Measurements from ENCODE around the gene MMP2. TPM values are rescaled to one million over a fixed set of nuclear protein-coding genes. Genes with fewer than 3 reads are reported as not detected.
A peak's percentile ranks its signal among the peaks of the same experiment; 100 is the strongest.

Gene MMP2
- total RNA-seq: 100 to 1,000 TPM; 249 to 351 TPM

DNA sequence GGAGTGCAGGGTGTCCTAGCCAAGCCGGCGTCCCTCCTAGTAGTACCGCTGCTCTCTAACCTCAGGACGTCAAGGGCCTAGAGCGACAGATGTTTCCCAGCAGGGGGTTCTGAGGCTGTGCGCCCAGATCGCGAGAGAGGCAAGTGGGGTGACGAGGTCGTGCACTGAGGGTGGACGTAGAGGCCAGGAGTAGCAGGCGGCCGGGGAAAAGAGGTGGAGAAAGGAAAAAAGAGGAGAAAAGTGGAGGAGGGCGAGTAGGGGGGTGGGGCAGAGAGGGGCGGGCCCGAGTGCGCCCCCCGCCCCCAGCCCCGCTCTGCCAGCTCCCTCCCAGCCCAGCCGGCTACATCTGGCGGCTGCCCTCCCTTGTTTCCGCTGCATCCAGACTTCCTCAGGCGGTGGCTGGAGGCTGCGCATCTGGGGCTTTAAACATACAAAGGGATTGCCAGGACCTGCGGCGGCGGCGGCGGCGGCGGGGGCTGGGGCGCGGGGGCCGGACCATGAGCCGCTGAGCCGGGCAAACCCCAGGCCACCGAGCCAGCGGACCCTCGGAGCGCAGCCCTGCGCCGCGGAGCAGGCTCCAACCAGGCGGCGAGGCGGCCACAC is at the start of gene MMP2:
TSS of gene MMP2 (plus strand) at position 372 of the 603 bp plus-strand sequence. CDS start 282 bp downstream, outside the sequence.
- H3K9me3 ChIP-seq: no peaks in the 10 kb centered on the region
- peak within 1 kb of the TSS; percentile 74 to 84 for H3K27ac ChIP-seq
- DNase-seq (ENCODE audit: low spot score) (no peak), ATAC-seq (ENCODE audit: insufficient number of reproducible peaks, low FRiP score, low read depth) (no peak)
- peaks cover 16 to 60% of the 10 kb centered on the region in 2 donors for H3K4me1 ChIP-seq (ENCODE audit: control insufficient read depth in 1 of 2, low read depth in 2 of 2)
- peaks cover 2% of the 10 kb centered on the region for H3K36me3 ChIP-seq
- peak within 1 kb of the TSS; percentile 87 for H3K4me3 ChIP-seq
- TF ChIP-seq CTCF (IDR thresholded peaks at IDR 0.05): no peak
- H3K27me3 ChIP-seq (replicated peaks; ENCODE audit: insufficient read depth): no peaks in the 10 kb centered on the region

- ATAC-seq (ENCODE audit: insufficient number of reproducible peaks, low FRiP score, low read depth): no peak
- no peaks in the 10 kb centered on the region for H3K36me3 ChIP-seq
- no peak for DNase-seq (ENCODE audit: low spot score)
Measured at GRCh38 chr16:55433030-55433429, 46.0 kb upstream of the MMP2 start.

GRCh38 chr16:55433535-55433934 is 45.5 kb upstream of the MMP2 start:
- no peak for TF ChIP-seq CTCF (IDR thresholded peaks at IDR 0.05)
- H3K27me3 ChIP-seq (replicated peaks; ENCODE audit: insufficient read depth): no peaks in the 10 kb centered on the region
- H3K9me3 ChIP-seq: no peaks in the 10 kb centered on the region
- no peaks in the 10 kb centered on the region for H3K4me1 ChIP-seq (ENCODE audit: control insufficient read depth in 1 of 2, low read depth in 2 of 2)
- H3K27ac ChIP-seq: no peak overlapping the region
- DNase-seq (ENCODE audit: low spot score): no peak
- ATAC-seq (ENCODE audit: insufficient number of reproducible peaks, low FRiP score, low read depth): no peak
- H3K36me3 ChIP-seq: no peaks in the 10 kb centered on the region
- H3K4me3 ChIP-seq: no peak overlapping the region

More at GRCh38 chr16:55433030-55433429, 46.0 kb upstream of the MMP2 start:
- no peaks in the 10 kb centered on the region for H3K9me3 ChIP-seq
- no peak overlapping the region for H3K4me3 ChIP-seq
- no peak for TF ChIP-seq CTCF (IDR thresholded peaks at IDR 0.05)
- no peaks in the 10 kb centered on the region for H3K4me1 ChIP-seq (ENCODE audit: control insufficient read depth in 1 of 2, low read depth in 2 of 2)
- no peak overlapping the region for H3K27ac ChIP-seq
- no peaks in the 10 kb centered on the region for H3K27me3 ChIP-seq (replicated peaks; ENCODE audit: insufficient read depth)

DNA sequence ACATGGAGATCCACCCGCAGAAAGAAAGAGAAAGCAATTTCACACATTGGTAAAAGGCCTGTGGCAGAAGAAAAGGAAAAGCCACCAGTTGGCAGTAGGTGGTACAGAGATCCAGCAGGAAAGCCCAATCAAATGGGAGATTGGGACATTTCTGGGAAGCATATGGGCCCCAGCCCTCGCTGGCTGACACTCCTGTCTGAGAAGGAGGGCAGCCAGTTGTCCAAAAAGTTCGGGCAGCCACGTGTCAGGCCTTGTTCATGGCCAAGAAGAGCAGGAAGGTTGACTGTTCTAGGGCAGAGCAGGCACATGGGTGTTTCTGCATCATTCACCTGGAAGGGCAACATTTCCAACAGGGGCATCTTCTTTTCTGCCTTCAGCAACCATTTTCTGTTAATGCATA is 45.0 kb upstream of the MMP2 start:
- TF ChIP-seq CTCF (IDR thresholded peaks at IDR 0.05): no peak
- H3K4me3 ChIP-seq: no peak overlapping the region
- H3K4me1 ChIP-seq (ENCODE audit: control insufficient read depth in 1 of 2, low read depth in 2 of 2): no peaks in the 10 kb centered on the region
- H3K27ac ChIP-seq: no peak overlapping the region
- no peaks in the 10 kb centered on the region for H3K27me3 ChIP-seq (replicated peaks; ENCODE audit: insufficient read depth)
- no peaks in the 10 kb centered on the region for H3K9me3 ChIP-seq
- ATAC-seq (ENCODE audit: insufficient number of reproducible peaks, low FRiP score, low read depth) (no peak), DNase-seq (ENCODE audit: low spot score) (no peak)
- no peaks in the 10 kb centered on the region for H3K36me3 ChIP-seq

DNA sequence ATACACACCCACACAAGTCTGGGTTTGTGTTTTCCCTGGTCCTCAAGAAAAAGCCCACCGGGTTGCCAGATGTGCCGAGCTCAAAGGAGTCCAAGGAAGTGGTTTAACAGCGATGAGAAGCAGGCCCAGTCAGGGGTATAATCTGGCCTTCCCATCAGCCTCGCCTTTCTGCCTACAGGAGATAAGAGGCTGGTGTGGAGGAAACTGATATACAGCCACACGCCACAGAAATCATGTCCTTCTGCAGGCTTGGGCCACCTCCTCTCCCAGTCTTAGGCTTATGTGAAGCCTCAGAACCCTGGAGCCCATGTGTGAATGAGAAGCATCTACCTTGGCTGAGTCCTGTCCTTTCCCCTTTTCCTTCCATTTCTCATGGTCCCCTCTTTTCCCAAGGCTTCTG is 43.6 kb upstream of the MMP2 start:
- Histone ChIP-seq H3K27ac (no peak overlapping the region), H3K36me3 (no peaks in the 10 kb centered on the region), H3K4me3 (no peak overlapping the region), H3K4me1 (ENCODE audit: control insufficient read depth in 1 of 2, low read depth in 2 of 2) (peaks cover 0 to 2% of the 10 kb centered on the region in 2 donors), H3K27me3 (replicated peaks; ENCODE audit: insufficient read depth) (no peaks in the 10 kb centered on the region), H3K9me3 (no peaks in the 10 kb centered on the region)
- TF ChIP-seq CTCF (IDR thresholded peaks at IDR 0.05): no peak
- ATAC-seq (ENCODE audit: insufficient number of reproducible peaks, low FRiP score, low read depth) (no peak), DNase-seq (ENCODE audit: low spot score) (no peak)

All from thoracic aorta (tissue), 2 donors.